NCI-H1417 treated with DMSO at 0.1 percent for 48 hours (cell line): ENCODE data around the gene SIAE.

Experiments used
- DNase-seq: peaks from one replicate; lab custom pipeline; 2025; lab: John Stamatoyannopoulos, UW

SIAE gene

DNA sequence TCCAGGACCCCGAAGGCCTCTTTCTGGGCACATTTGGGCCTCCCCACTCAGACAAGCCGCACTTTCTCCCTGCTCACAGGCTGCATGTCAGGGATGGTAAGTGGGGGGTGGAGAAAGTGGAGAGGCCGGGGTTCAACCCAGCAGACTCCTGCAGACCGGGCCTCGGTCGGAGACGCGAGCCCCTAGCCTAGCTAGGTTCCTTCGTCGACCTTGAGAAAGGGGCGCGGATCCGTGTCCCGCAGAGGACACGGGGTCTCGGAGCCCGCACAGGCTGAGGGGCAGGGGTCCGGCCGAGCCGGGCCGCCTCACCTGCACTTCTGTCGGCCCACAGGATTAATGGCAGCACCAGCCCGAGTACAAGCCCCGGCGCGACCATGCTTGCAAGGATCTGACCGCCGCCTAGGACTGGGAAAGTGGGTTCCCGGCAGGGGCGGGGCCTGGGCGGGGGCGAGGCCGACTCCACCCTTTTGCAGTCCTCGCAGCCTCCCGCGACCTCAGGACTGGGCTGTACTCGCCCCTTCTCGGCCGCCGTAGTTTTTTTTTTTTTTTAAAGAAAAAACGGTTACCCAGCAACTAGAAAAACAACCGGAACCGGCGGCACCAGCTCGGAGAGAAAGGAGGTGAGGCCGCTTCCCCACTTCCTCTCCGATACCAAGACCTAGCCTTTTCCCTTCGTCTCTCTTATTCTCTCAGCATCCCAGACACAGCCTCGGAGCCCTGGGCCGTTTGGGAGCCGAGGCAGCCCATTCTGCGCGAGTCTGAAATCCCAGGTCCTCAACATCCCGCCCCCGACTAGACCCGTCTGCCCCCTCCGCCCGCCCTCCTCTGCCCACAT lies at the start of gene SIAE, which contains the start of gene SPA17:
SIAE (minus strand) TSS at position 407 of the 835 bp plus-strand sequence; CDS start at position 376, 31 bp downstream.
SPA17 (plus strand) TSS at position 572 of the 835 bp plus-strand sequence. CDS start 1,361 bp downstream, outside the sequence.
- peak; percentile 78 for DNase-seq

- DNase-seq = no peak
Measured at GRCh38 chr11:124722176-124722575, 48.6 kb upstream of the SIAE start.

GRCh38 chr11:124719534-124719933 lies 46.0 kb upstream of the SIAE start:
- DNase-seq = no peak

DNA sequence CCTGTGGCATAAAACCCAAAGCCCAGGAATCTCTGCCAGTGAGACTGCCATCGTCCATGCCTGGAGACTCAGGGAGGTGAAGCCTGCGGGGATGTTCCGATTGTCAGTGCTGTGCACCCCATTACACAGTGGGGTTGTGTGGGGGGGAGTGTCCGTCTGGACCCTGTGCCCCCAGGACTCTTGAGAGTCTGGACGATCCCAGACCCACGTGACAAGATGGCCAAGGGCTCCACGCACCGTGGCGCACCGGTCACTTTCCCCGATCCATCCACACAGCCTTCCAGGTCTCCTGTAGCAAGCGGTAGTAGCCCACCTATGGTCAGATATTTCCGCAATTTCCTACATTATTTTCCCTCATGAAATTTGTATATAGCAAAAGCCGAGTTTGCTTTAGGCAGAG lies 45.3 kb upstream of the SIAE start:
- no peak for DNase-seq

DNA sequence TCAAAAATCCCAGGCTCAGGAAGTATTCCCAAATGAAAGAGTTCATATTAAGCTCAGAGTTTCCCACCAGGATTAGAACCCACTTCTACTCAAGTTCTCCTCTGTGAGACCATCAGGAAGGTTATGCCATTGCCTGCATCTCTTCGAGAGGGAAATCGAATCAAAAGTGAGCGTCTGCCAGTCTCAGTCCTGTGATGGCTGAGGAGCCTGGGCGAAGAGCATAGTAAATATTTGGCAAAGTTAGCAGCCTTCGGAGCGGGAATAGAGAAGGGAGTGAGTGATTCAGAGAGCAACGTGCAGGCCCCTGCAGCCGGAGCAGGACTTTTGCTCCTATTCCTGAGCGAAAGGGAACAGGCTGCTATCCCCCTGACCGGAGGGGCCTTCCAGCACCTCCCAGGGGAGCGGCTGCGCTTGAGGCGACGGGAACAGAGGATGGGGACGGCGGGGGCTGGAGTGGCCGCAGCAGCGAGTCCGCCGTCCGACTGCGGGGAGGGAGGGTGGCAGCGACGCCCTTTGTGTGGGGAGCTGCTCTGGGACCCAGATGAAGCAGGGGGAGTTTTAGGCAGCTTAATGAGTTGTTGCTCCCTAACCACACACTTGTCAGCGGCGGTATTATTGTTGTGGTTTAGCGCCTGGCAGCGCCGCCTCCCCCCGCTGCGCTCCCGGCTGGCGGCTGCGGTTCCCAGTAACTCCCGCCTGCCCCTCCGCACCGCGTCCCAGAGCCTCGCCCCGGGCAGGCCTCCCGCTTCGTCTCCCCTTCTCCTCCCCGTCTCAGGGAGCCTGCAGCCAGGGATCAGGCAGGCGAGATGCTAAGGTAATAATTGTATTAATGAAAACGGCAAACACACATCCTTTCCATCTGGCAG lies 44.5 kb upstream of the SIAE start:
- no peak for DNase-seq

- no peak for DNase-seq
Measured at GRCh38 chr11:124717421-124717785, 43.9 kb upstream of the SIAE start.

- DNase-seq = no peak
Measured at GRCh38 chr11:124716591-124716990, 43.1 kb upstream of the SIAE start.

GRCh38 chr11:124712392-124712791 lies 38.9 kb upstream of the SIAE start:
- peak; percentile 13 for DNase-seq

- DNase-seq = no peak
Measured at GRCh38 chr11:124707829-124708228, 34.3 kb upstream of the SIAE start.

GRCh38 chr11:124700028-124700427 lies 26.5 kb upstream of the SIAE start:
- DNase-seq = no peak

- no peak for DNase-seq
Measured at GRCh38 chr11:124699547-124699946, 26.0 kb upstream of the SIAE start.

DNA sequence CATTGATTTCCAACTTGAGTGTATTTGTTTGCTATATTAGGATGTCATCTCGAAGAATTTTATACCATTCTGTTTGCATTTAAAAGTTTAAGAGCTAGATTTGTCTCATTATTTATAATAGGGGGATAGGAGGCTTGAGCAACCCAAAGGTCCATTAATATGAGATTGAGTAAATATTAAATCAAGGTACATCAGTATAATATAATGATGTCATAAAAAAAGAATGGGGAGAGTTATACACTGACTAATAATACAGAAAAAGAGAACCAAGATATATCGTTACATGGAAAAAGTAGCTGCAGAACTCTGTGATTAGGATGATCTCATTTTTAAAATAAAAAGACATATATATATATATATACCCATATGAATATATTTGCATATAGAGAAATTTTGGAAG lies 19.6 kb upstream of the SIAE start:
- DNase-seq = no peak

- no peak for DNase-seq
Measured at GRCh38 chr11:124682443-124682842, 8.9 kb upstream of the SIAE start.

- no peak for DNase-seq
Measured at GRCh38 chr11:124681421-124681820, 7.9 kb upstream of the SIAE start.

DNA sequence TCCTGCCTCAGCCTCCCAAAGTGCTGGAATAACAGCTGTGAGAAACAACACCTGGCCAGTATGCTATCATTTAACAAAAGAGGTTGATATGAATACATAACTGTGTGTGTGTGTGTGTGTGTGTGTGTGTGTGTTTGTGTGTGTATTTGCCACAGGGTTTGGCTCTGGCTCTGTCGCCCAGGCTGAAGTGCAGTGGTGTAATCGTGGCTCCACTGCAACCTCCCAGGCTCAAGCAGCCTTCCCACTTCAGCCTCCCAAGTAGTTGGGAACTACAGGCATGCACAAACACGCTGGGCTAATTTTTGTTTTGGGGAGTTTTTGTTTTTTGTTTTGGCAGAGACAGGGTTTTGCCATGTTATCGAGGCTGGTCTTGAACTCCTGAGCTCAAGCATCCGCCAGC lies 4.9 kb upstream of the SIAE start:
- no peak for DNase-seq

- no peak for DNase-seq
Measured at GRCh38 chr11:124676386-124676785, 2.8 kb upstream of the SIAE start.

- DNase-seq = no peak
Measured at GRCh38 chr11:124674571-124674970, 1.0 kb upstream of the SIAE start.

GRCh38 chr11:124674168-124674517 lies 604 bp upstream of the SIAE start:
- no peak for DNase-seq

GRCh38 chr11:124672536-124673215 lies 863 bp downstream of the SIAE start:
- no peak for DNase-seq

GRCh38 chr11:124670732-124671131 lies 2.8 kb downstream of the SIAE start:
- no peak for DNase-seq

DNA sequence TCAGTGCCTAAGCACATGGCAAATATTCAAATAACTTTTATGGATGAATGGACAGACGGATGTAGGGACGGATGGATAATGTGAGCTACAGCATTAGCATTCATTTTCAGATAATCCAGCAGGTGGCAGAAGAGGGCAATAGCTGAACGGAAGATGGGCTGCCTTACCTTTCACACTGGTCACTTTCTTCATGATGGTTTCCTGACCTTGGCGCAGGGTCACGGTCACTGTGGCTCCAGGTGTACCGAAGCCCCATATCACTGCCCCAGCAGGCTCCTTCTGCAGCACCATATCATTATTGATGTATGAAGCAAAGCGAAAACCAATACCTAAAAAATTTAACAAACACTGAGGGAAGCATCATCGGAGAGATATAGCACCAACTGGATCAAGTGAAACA lies 4.3 kb downstream of the SIAE start:
- peak; percentile 34 for DNase-seq

DNA sequence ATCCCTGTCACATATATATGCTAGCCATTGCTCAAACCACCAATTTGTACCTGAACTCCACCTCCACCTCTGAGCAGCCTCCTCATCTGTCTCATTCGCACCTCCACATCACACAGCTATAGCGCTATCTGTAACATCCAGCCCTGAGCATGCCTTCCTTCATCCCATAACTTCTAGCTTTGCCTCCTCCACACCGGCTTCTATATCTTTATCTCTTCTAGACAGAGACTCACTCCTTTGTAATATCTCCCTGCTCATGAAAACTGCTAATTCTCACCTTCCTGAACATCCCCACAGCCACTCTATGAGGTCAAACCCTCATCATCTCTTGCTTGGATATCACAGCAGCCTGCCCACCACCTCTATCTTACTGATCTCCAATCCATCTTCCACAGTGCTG lies 5.9 kb downstream of the SIAE start:
- DNase-seq = no peak

DNA sequence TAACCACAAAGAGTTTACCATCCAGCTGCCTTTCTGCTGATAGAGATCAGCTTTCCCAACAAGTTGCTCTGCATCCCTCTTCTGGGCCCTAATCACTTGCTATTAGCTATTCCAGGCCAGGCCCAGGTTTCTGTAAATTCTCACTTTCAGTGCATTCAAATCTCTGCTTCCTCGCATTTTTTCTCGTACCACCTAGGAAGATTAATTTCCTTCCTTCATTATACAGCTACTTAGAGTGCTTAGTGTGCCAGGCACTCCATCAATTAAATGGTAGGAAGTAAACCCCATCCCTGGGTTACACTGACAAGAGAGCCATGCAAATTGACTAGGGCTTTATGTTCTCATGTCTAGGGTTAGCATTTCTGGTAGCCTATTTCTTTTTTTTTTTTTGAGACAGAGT lies 9.7 kb downstream of the SIAE start:
- DNase-seq = no peak
